ENCODE measurements around the gene MRPS5.

The MRPS5 gene

DNA sequence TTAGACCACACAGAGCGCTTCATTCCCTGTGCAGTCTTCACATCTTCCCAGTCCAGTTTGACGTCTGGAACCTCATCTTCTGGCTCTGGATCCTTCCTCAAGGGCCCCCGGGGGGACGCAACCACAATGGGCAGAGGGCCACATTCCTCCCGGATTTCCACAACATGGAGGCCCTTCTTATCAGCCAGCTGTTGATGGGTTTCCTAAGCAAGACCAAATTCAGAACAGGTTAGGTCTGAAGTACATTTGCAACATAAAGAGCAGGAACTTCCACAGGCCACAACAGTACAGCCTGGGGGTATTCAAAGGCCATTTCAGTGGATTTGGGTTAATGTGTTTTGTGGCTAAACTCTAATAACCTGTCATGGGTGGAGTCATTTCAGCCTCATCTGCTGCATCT lies 34.2 kb downstream of the MRPS5 start:
- DNase-seq (ENCODE audit: low read depth) = no peak

- DNase-seq (ENCODE audit: low read depth) = no peak
Measured at GRCh38 chr2:95086017-95086416, 35.6 kb downstream of the MRPS5 start.

- DNase-seq (ENCODE audit: low read depth) = no peak
Measured at GRCh38 chr2:95082477-95082876, 39.1 kb downstream of the MRPS5 start.

DNA sequence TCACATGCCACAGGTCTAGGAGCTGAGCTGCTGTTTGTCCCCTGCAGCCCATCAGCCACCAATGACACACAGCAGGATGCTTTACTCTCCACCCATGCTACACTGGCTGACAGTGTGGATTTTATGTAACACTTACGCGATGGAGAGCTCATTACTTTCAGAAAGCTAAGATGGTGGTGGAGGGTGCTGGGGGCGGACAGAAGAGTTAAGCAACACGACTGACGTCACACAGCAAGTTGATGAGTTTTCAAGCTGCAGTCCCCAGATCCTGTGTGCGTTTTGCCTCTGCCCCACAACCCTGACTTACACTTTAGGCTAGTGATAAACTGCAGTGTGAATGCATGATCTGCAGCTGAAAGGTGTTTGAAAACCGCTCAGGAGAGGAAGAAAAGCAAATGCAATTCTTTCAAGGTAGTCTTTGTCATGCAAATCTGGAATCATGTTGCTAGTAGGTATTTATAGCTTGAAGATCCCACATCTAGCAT lies 42.4 kb downstream of the MRPS5 start:
- DNase-seq (ENCODE audit: low read depth) = no peak

DNA sequence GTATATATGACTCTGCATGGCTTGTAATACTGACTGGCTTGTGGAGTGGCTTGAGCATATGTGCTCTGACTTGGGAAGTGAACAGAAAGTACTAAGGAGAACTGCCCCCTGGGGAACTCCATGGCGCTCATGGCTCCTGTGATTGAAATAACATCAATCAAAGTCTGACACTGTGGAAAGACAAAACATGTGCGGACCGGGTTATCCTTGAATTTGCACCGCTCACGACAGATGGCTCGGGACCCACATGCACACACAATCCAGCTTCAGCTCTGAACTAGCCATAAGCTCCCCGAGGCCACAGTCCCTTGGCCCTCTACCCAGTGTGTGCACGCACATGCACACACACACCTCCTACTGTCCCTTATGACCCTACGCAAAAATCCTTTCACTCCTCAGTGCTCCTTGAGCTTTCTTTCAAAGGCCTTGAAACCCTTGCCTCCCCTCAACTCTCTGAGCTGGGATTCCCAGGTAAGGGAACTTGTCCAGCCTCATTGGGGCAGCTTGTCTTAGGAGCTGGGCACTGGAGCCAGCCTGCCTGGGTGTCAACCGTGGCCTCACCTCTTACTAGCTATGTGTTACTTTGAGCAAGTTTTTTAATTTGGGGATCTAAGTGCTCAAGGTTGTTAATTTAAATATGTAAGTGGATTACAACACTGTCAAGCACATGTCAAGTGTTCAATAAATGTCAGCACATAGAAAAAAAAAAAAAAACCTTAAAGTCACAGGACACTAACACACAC lies 43.6 kb downstream of the MRPS5 start:
- no peak for DNase-seq (ENCODE audit: low read depth)

- DNase-seq (ENCODE audit: low read depth) = no peak
Measured at GRCh38 chr2:95077530-95077825, 44.1 kb downstream of the MRPS5 start.

GRCh38 chr2:95076705-95077529 lies 44.7 kb downstream of the MRPS5 start:
- peak; percentile 5 for DNase-seq (ENCODE audit: low read depth)

DNA sequence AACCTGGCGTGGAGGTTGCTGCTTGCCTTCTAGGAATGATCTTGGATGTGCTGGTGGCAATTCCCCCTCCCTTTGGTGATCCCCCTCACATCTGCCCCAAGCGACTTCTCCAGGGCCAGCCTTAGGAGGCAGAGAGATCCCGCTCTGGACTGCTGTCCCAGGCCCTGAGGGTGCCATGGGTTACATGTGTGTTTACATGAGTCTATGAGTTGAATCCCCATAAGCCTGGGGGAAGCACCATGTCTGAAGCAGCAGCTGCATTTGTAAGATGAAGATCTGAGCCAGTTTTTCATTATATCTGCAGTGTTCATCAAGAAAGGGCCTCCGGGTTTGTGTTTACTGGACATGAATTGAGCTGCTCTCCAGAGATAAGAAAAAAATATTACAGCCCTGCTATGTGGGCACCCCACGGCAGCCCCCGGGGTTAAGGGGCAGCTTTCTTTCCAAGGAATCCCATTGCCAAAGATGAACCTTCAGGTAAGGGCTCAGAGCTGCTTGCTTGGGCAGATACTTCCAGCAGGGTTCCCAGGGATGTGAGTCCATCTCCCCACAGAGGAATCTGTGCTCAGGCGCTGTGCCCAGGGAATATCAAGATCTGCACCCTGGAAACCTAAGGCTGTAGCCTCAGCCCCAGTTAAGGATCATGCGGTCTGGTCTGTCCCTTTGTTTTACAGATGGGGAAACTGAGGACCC lies 46.0 kb downstream of the MRPS5 start:
- DNase-seq (ENCODE audit: low read depth) = no peak

DNA sequence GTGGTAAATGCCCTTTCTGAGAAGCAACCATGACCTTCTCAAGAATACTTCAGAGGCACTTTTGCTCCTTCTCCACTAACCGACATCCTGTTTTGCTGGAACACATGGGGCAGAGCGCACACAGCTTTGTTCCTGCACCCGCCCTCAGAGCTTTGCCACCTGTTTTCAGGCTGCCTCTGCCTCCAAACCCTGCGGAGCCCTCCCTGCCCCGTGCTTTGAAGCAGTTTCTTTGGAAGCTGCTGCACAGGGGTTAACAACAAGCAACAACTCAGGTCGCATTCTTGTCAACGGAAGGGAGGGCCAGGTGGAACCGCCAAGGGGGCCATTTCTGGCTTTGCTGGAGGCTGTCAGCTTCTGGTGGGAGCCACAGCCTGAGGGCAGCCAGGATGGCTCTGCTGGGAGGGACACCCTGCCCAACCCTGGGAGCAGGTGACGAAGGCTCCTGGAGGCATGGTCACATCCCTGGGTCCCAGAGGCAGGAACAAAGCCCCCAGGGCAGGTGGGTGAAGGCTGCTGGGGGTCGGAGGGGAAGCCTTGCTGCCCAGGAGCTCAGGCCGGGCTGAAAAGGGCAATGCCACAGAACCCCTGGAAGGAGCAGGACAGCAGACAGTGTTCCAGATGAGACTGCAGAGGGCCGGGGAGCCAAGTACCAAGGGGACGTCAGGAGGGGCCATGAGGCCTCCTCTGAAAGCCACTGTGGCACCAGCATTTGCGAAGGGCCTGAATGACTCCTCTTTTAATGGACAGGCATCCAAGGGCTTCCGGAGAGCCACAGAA lies 46.8 kb downstream of the MRPS5 start:
- no peak for DNase-seq (ENCODE audit: low read depth)

- no peak for DNase-seq (ENCODE audit: low read depth)
Measured at GRCh38 chr2:95073856-95074662, 47.5 kb downstream of the MRPS5 start.

DNA sequence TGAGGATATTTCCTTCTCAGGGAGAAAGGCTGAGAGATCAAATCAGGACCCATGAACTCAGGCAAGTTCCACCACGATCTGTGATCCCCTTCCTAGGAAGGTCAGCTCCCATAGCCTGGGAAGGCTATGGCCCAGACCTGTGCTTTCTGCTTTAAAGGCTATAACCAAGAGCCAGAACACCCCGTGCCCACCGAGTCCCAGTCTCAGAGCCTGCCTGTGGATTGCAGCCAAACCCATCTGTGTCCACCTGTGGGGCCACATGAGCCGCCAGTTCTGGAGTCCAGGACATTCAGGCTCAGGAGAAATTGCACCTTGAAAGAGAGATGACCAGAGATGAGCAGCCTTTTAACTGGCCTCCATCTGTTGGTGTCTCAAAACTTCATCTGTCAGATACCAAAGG lies 49.2 kb downstream of the MRPS5 start:
- DNase-seq (ENCODE audit: low read depth) = no peak

DNA sequence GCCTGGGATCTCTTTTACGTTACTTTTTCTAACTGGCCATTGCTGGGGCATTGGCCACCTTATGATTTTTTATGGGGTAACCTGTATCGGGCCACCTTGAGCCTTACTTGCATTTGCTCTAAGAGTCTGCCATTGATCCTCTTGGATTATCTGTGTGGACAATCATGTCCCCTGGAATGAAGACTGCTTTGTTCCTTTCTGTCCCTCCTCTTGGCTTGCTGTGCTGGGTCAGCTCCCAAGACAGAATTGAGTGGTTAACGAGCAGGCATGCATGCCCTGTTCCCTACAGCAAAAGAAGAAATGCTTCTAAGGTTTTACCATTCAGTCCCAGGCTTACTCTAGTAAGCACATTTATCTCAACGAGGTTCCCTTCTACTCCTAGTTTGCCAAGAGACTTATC lies 49.8 kb downstream of the MRPS5 start:
- DNase-seq (ENCODE audit: low read depth) = no peak

- no peak for DNase-seq (ENCODE audit: low read depth)
Measured at GRCh38 chr2:95069465-95069864, 52.1 kb downstream of the MRPS5 start.

GRCh38 chr2:95068256-95068655 lies 53.4 kb downstream of the MRPS5 start:
- DNase-seq (ENCODE audit: low read depth) = no peak

- no peak for DNase-seq (ENCODE audit: low read depth)
Measured at GRCh38 chr2:95063086-95063958, 58.3 kb downstream of the MRPS5 start.

DNA sequence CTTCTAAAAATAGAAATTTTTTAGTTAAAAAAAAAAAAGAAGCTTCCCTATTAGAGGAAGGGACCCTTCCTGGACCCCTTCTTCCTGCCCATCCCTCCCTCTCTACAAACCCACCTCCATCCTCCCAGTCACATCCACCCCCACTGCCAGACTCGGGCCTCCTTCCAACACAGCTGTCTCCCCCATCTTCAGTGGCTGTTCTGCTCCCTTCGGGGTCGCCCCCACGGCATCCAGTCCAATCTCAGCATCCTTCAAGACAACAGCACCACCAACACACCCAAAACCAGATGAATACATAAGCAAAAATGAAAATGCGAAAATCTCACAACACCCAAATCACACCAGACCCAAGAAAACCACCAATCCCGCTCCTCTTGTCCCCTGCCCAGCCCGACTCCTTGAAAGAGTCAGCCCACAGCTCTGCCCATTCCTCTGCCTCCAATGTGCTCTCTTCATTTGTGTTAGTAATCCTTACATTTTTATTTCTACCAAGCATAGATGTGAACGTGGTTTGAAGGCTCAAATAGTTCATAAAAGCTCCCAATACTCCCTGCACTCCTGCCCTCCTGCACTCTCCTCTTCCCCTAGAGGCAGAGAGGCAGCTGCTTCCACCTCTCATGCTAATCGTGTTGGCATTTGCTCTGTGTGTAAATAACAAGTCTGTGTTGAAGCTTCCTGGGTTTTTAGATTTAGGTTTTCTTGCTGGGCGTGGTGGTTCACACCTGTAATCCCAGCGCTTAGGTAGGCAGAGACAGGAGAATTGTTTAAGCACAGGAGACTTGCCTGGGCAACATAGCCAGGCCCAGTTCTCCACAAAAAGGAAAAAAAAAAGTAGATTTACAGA lies 59.1 kb downstream of the MRPS5 start:
- no peak for DNase-seq (ENCODE audit: low read depth)

DNA sequence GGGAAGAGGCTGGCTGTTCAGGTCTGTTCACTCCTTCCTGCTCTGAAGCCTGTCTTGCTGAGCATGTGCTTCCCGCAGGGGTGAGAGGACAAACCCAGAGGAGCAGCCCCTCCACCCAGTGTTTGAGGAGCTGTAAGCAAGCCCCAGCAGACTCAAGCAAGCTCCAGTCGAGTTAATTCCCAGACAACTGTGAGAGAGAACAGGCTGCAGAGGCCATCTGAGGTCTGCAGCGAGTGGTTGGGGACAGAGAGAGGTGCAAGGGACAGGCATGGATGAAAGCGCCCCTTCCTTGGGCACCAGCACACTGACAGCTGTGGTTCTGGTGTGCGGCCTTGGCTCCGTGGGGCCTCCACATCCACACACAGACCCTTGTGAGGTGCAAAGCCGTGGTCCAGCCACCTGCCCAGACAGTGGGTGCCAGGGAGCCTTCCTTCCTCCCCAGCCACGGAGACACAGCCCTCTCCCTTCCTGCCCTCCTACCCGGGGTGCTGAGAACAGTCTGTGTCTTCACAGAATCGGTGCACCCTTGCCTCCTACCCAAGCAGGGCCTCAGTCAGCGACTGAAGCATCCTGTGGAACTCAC lies 59.9 kb downstream of the MRPS5 start:
- DNase-seq (ENCODE audit: low read depth) = no peak

DNA sequence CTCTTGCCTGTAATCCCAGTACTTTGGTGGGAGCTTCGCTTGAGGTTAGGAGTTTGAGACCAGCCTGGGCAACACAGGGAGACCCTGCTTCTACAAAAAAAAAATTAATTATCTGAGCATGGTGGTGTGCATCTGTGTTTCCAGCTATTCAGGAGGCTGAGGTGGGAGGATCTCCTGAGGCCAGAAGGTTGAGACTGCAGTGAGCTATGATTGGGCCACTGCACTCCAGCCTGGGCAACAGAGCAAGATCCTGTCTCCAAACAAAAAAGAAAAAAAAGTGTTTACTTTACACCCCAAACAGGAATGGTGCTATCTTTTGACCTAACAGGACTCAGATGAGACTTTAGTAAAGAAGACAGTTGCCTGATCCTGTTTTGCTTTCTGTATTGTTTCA lies 60.5 kb downstream of the MRPS5 start:
- no peak for DNase-seq (ENCODE audit: low read depth)
